ENCODE data around the gene RFTN1. TPM values are rescaled to one million over a fixed set of nuclear protein-coding genes. Genes with fewer than 3 reads are reported as not detected.

RFTN1 gene
- total RNA-seq, 1 experiment from 2014 or later: 2.2 TPM

- no peak overlapping the region for H4K8ac ChIP-seq (replicated peaks; ENCODE audit: insufficient read length, low read depth, low read length)
- no peak overlapping the region for H2BK15ac ChIP-seq (ENCODE audit: low read depth, low read length)
- H3T11ph ChIP-seq (ENCODE audit: low read length): no peak overlapping the region
- TF ChIP-seq, protein P1, sequence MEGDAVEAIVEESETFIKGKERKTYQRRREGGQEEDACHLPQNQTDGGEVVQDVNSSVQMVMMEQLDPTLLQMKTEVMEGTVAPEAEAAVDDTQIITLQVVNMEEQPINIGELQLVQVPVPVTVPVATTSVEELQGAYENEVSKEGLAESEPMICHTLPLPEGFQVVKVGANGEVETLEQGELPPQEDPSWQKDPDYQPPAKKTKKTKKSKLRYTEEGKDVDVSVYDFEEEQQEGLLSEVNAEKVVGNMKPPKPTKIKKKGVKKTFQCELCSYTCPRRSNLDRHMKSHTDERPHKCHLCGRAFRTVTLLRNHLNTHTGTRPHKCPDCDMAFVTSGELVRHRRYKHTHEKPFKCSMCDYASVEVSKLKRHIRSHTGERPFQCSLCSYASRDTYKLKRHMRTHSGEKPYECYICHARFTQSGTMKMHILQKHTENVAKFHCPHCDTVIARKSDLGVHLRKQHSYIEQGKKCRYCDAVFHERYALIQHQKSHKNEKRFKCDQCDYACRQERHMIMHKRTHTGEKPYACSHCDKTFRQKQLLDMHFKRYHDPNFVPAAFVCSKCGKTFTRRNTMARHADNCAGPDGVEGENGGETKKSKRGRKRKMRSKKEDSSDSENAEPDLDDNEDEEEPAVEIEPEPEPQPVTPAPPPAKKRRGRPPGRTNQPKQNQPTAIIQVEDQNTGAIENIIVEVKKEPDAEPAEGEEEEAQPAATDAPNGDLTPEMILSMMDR (conservative IDR thresholded peaks at IDR 0.05): no peak
- H3K18ac ChIP-seq (ENCODE audit: insufficient read length, low read depth, low read length): no peak overlapping the region
- DNase-seq: no peak
- H3K4me2 ChIP-seq (ENCODE audit: insufficient read depth, insufficient read length, low read length): no peak overlapping the region
- no peaks in the 10 kb centered on the region; the same call in 1 of the 2 replicates for H3K4me1 ChIP-seq (ENCODE audit: insufficient read depth, low read length)
- peaks cover 9 to 12% (median 10%) of the 10 kb centered on the region in 3 experiments; a peak in 6 of 7 replicates for H3K36me3 Mint-ChIP-seq (ENCODE audit: insufficient read depth in 1 of 3, low read depth in 3 of 3)
- no peak overlapping the region for H3K4ac ChIP-seq (ENCODE audit: low read depth, low read length)
- H3K9ac ChIP-seq (ENCODE audit: extremely low read depth, insufficient read length, low read length): no peak overlapping the region
- H2BK120ac ChIP-seq (ENCODE audit: low read depth, low read length, poor library complexity, severe bottlenecking): no peak overlapping the region
- no peak overlapping the region for H2AK5ac ChIP-seq (ENCODE audit: insufficient read length, low read length)
- no peak overlapping the region for H3K14ac ChIP-seq (ENCODE audit: insufficient read depth, low read length)
- no peak overlapping the region for H3K4me3 Mint-ChIP-seq
- no peak overlapping the region for H4K5ac ChIP-seq (ENCODE audit: insufficient read length, low read depth, low read length)
- no peaks in the 10 kb centered on the region for H3K9me3 Mint-ChIP-seq
- no peak overlapping the region for H4K91ac ChIP-seq (ENCODE audit: insufficient read length, low read depth, low read length)
- WGBS (ENCODE audit: extremely low coverage, insufficient read length, low lambda C conversion rate): no CpG with 5 or more reads among the region's 1 CpG
- H2BK12ac ChIP-seq (ENCODE audit: insufficient read length, low read depth, low read length): no peak overlapping the region
- H2AFZ ChIP-seq (ENCODE audit: low read length): no peak overlapping the region
- no peak overlapping the region for H2BK20ac ChIP-seq (ENCODE audit: low read depth, low read length, poor library complexity, severe bottlenecking)
- no peaks in the 10 kb centered on the region for H3K79me2 ChIP-seq (ENCODE audit: insufficient read depth, low read length)
- no peaks in the 10 kb centered on the region for H3K27me3 Mint-ChIP-seq (ENCODE audit: low read depth)
- no peaks in the 10 kb centered on the region for H3K27me3 ChIP-seq (ENCODE audit: insufficient read depth, low read length)
- H3K27ac Mint-ChIP-seq: no peak overlapping the region
- peaks cover 13% of the 10 kb centered on the region in 2 experiments for H3K4me1 Mint-ChIP-seq
- no peaks in the 10 kb centered on the region for H4K20me1 ChIP-seq (ENCODE audit: control insufficient read depth, insufficient read depth, insufficient read length)
- H3K27ac ChIP-seq (ENCODE audit: insufficient read length, low read depth, low read length): no peak overlapping the region
- H3K56ac ChIP-seq (ENCODE audit: insufficient read length, low read depth, low read length): no peak overlapping the region
- no peak overlapping the region for H3K23ac ChIP-seq (ENCODE audit: insufficient read length, low read depth, low read length)
- H2BK5ac ChIP-seq (ENCODE audit: insufficient read length, low read length): no peak overlapping the region
- no peaks in the 10 kb centered on the region for H3K23me2 ChIP-seq (ENCODE audit: insufficient read length, low read depth, low read length, poor library complexity, severe bottlenecking)
- H3K79me1 ChIP-seq (ENCODE audit: insufficient read depth, low read depth, low read length, poor library complexity, severe bottlenecking): no peaks in the 10 kb centered on the region
- H3K9me3 ChIP-seq (ENCODE audit: control insufficient read depth, low read depth, low read length): no peaks in the 10 kb centered on the region
Measured at GRCh38 chr3:16343101-16343500, 170.4 kb downstream of the RFTN1 start.
